HG02870 (cell line): ENCODE measurements around the gene ACSM6.
"Not testable (repeated sequence)": the region's sequence is repeated elsewhere in the genome, so short reads cannot be mapped to it uniquely, and the experiment has no call there.

Experiments
- ATAC-seq: cut with Tn5 transposase; IDR thresholded peaks from one replicate; pipeline ENCODE4 v1.9.1; 2021; ENCODE audit warnings: mild to moderate bottlenecking, moderate library complexity; ENCODE audit not compliant: unreplicated experiment

Gene ACSM6

DNA sequence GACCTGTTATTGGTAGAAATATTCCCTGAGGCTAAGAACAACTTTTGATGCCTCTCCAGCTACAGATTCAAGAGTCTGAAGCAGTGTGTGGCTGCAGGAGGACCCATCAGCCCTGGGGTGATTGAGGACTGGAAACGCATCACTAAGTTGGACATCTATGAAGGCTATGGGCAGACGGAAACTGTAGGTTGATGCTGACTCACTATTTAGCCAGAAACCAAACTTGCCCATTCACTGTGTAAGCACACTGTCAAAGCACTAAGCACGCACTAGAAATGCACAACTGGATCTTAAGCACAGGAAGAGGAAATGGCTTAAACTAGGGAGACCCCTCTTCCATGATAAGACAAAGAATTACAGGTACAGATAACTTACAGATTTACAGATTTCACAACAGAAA is 20.8 kb downstream of the ACSM6 start:
- ATAC-seq, result peak; percentile 92

DNA sequence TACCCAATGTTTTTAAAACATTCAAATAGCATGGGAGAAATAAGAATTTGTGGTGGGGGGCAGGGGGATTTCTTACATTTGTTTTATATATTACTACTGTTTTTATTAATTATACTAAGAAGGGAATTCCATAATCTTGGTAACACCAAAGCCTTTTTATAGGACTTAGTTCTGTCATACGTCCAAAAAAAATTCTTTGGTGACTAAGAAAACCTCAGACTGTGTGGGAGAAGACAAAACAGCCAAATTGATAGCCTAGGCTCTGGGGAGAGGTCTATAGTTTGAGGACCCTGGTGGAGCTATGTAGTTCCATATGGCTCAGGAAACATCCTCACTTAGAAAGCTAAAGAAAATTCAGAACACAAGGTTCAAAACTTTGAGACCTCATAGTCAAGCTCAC is 23.4 kb downstream of the ACSM6 start:
- ATAC-seq, result no peak

DNA sequence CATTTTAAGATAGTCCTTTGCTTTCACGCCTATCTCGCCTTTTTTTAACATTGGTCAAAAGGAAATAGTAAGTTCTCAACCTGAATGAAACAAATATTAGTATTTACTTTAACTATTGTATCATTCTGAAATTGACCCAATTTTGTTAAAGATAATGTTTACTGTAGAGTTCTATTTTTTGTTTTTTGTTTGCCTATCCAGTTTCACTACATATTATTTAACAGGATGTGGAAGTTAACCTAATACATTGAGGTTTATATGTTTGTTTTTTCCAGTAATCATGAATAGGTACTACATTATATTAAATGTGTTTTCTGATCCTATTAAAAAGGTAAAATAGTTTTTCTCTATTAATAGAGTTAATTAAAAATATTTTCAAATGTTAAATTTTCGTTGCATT is 26.5 kb downstream of the ACSM6 start:
- ATAC-seq, result no peak

DNA sequence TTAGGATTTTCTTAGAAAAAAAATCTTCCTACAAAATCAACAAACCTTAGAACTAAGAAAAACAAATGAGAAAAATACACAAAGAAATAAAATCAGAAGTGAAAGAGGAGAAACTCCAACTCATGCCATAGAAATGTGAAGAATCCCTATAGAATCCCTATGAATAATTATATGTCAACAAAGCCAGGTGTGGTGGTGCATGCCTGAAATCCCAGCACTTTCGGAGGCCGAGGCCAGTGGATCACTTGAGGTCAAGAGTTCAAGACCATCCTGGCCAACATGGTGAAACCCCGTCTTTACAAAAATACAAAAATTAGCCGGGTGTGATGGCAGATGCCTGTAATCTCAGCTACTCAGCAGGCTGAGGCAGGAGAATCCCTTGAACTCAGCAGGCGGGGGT is 27.1 kb downstream of the ACSM6 start:
- ATAC-seq, result no peak

DNA sequence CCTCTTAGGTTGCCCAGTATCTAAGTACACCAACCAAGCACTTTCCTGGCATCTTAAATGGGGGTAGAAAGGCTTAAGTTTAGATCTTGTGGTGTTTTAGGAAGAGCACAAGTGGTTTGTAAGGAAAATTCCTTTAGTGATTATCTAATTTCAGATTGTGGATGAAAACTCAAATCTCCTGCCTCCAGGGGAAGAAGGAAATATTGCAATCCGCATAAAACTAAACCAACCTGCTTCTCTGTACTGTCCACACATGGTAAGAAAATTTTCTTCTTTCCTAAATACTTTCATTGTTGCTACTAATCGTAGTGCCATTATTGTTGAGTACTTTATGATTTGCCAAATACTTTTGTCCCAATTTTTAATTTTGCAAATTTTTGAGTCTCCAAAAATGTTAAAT is 31.1 kb downstream of the ACSM6 start:
- no peak for ATAC-seq

DNA sequence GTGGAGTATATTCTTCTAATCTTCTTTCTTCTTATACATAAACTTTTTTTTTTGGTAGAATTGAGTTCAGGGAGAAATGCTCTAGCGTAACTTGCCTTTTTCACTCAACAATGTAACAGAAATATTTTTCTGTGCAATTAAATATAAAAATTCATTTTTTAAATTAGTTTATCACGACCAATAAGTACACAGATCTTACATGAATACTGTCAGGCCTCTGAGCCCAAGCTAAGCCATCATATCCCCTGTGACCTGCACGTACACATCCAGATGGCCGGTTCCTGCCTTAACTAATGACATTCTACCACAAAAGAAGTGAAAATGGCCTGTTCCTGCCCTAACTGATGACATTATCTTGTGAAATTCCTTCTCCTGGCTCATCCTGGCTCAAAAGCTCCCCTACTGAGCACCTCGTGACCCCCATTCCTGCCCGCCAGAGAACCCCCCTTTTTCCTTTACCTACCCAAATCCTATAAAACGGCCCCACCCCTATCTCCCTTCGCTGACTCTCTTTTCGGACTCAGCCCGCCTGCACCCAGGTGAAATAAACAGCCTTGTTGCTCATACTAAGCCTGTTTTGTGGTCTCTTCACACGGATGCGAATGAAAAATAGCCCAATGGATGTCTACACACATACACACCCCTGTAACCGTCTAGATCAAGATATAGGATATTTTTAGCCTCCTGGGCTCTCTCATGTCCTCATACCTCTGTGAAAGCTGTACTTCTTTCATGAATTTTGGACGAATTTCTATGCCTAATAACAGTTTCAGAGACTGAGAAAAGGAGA is 35.1 kb downstream of the ACSM6 start:
- ATAC-seq, result not testable (repeated sequence)

DNA sequence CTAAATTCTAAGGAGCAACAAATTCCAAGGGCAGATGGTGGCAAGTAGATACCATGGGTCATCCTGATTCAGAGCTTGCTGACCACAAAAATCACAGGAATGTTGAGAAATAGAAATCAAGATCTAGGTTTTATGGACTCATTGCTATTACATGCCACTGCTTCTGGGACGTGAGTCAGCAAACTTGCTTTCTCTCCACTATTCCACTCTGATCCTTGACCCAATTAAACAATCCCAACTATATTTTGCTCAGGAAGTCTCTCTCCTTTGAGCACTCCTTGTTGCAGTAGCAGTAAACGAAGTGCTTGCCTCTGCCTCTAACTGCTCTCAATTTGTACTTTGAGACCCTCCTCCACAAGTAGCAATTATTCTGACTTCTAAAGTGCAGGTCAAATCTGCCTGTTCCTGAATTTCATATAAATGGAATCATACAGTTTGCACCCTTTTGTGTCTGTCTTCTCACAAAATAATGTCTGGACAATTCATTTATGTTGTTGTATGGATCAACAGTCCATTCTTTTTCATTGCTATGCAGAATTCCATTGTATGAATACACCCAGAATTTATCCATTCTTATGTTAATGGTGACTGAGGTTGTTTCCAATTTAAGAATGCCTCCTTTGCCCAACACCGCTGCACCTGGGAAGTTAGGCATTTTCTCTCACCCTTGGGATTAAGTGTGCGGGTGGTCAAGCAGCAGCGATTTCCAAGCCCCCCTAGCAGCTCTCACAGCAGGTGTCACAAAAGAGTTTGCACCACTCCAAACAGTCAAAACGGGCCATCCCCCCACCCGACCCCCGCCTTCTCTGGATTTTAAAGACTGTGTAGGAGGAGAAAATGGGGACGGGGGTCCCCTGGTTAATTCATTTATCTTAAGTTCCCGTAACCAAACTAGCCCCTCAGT is 35.9 kb downstream of the ACSM6 start:
- no peak for ATAC-seq

DNA sequence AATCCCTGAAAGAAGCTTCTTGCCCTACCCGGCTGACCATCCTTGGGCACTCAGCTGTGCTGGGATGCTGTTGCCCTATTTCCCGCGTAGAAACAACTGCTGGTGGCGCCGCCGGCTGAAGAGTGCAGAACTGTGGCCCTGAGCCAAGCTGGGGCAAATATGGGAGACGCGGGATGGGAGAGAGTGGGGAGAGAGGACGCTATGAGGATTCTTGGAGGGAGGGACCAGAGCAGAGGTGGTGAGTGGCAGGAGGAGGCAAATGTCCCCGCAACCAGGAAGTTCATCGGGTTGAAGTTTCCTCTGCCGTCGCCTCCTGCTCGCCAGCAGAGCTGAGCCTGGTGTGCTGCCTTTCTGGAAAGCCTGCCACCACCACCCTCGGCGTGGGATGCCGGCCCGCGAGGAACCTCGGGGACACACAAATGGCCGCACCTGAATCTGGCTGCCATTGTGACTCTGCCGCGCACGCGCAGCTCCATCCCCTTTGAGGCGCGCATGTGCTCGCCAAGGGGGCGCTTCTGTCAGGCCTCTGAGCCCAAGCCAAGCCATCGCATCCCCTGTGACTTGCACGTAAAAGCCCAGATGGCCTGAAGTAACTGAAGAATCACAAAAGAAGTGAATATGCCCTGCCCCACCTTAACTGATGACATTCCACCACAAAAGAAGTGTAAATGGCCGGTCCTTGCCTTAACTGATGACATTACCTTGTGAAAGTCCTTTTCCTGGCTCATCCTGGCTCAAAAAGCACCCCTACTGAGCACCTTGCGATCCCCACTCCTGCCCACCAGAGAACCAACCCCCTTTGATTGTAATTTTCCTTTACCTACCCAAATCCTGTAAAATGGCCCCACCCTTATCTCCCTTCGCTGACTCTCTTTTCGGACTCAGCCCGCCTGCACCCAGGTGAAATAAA is 36.9 kb downstream of the ACSM6 start:
- peak; percentile 62 for ATAC-seq

DNA sequence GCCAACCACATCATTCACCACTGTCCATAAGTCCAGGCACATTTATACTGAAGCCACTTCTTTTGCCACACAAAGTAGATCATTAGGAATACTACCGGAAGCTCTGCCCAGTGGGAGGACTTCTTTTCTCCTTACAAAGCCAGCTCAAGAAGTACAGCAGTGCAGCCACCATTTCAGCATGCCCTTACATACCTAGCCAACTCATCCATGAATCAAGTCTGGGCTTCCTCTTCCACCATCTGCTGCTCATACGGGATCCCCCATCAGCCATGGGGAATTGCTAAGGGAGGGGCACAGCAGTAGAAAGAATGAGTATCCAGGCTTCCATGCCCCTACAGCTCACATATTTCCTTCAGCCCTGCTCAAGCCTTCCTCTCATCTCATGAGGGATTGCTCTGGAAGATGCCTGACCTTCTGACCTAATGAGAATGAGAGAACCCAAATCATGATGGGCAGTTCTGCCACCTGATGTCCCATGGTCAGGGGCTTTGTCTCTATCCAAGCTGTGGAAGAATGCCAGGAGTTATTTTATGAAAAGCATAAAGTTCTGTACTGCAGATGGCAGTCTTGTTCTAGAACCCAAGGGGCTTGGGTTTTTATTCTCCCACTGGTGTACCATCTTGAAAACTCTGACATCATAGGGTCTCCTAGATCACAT is 39.5 kb downstream of the ACSM6 start:
- ATAC-seq, result no peak

DNA sequence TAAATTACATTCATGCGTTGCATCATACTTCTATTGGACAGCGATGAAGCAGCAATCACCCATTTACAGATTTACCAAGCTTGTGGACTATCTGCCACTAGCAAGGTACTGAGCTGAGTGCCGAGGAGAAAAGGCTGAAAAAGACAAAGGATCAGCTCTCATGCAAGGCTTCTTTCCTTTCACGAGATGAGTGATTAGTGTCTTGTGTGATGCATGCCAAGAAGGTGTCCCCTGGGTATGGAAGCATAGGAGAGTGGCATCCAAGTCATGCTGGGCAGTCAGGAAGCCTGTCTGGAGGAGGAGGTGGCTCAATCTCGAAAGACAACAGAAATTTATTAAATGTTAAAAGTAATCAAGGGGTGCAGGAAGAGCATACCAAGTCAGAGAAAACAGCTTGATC is 40.9 kb downstream of the ACSM6 start:
- ATAC-seq, result no peak

DNA sequence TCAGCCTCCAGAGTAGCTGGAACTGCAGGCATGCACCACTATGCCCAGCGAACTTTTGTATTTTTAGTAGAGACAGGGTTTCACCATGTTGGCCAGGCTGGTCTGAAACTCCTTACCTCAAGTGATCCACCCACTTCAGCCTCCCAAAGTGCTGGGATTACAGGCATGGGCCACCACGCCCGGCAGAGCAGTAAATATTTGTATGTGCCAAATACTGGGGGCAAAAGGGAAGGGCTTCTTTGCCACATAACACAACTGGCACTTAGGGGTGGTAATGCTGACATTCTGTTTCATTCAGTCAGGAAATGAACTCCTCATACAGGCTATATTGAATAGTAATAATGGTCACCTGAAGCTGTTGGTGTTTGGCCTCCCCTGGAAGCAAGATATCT is 41.6 kb downstream of the ACSM6 start:
- ATAC-seq, result no peak

DNA sequence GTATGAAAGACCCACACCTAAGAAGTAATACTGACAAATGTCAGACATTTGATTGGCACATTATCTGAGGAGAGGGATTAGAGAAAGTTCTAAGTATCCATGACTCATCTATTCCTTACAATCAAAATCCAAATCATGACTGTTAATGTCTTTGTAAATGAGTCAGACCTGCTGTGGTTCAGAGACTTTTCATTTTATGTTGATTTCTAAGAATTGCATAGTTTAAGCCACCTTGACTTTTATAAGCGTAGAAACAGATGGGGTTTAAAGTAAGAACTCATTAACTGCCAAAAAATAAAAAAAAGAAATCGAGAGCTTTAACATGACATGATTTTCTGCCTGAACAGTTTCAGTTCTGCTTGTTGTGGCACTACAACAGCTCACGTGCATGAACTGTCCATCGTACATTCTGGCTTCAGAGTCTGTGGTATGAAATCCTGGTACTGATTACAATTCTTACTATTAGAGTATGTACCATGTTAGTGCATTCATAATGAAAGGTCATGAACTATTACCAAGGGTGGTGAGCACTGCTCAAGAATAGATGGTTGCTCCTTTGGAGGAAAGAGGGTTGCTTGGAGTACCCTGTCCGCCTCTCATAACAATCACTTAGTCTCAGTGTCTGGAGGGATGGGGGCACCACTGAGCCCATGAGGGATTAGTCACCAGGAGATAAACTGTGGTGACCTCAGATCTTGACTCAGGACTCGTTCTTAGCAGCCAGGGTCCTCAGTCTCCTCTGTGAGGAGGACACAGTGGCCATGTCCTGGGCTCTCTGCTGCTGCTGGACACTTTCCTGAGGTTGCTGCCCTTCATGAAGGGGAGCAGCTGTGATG is 42.2 kb downstream of the ACSM6 start:
- peak; percentile 96 for ATAC-seq

DNA sequence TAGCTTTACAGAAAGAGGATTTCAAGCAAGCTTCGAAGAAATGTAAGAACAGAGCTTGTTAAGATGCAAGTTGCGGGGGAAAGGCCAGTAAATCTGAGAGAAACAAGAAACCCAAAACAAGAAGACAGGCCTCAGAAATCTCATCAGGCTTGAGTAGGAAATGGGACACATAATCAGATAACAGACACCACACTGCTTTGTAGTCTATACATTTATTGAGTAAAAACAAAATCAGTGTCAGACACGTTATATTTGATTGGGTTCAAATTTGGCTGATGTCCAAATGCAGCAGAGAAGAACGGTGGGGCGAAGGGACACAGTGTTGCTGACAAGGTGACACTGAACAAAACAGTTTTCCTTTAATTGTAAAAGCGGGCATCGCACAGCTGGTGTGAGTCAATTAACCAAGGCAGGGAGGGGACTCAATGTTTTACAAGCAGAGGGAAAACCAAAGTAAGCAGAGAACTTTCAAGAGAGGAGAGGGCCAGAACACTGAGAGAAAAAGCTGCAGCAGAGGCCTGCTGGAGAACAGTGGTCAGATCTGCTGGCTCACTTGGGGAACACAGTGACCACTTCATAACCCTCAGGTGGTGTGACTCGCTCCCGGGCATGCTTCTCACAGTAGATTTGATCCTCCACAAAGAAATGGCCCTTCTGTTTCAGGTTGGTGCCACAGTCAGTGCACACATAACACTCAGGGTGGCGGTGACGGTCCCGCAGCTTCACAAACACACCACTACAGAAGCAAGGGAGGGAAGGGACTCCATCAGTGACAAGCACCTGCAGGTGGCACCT is 43.5 kb downstream of the ACSM6 start:
- no peak for ATAC-seq

DNA sequence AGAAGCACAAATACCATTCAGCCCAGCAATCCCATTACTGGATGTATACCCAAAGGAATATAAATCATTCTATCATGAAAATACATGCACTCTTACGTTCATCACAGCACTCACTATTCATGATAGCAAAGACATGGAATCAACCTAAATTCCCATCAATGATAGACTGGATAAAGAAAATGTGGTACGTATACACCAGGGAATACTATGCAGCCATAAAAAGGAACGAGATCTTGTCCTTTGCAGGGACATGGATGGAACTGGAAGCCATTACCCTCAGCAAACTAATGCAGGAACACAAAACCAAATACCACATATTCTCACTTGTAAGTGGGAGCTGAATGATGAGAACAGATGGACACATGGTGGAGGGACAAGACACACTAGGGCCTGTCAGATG is 46.1 kb downstream of the ACSM6 start:
- not testable (repeated sequence) for ATAC-seq

DNA sequence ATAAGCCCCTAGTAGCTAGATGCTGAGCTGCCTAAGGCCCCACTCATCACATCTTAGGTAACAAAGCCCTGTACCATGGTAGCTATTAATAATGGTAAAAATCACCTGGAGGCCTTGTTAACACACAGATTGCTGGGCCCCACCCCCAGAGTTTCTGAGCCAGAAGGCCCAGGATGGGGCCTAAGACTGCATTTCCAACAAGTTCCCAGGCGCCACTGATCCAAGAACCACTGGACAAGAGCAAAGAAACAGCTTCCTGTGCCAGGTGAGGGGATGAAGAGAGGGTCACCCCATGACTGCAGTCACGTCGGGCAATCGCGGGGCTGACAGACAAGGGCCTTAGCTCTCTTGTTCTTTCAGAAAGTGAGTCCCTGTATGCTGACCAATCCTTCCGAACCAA is 46.8 kb downstream of the ACSM6 start:
- ATAC-seq, result no peak

DNA sequence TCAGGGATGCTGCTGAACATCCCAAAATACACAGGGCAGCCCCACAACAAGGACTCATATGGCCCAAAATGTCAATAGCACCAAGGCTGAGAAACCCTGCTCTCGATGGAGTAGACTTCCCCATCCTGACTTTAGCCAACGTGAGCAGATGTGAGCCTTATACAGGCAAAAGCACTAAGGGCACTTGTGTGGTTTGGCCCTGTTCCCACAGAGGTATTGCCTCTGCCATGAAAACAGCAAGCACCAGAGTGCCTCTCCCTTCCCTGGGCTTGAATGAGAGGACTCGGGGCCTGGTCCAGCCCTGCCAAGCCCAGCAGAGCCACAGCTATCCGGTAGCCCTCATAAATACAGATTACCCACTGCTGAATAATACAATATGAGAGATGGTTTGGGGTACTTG is 47.5 kb downstream of the ACSM6 start:
- no peak for ATAC-seq

DNA sequence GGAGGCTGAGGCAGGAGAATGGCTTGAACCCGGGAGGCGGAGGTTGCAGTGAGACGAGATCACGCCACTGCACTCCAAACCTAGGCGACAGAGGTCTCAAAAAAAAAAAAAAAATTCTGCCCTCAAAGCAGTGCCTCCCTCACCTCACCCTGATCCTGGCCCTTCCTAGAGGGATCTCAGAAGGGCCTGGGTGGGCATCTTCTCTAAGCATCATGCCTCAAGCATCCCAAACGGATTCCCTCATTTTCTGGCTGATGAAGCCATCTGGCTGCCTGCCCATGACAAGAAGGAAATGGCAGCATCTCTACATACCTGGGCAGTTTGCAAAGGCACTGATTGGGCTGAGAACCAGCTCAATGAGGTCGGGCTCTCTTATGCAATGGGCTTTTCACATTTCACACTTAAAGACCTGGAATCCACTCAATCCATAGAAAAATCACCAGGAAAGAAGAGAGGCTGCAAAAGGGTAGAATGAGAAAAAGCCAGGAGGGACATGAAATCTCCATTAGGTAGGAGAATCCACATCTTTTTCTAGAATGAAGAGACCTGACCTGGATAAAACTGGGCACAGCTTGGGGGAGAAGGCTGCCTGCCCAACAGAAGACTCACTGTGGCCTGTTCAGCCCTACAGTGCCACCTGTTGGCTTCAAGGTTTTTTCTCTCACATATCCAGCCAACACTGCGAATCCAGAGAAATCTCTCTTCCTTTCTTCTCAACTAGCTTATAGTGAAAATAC is 48.7 kb downstream of the ACSM6 start:
- no peak for ATAC-seq

DNA sequence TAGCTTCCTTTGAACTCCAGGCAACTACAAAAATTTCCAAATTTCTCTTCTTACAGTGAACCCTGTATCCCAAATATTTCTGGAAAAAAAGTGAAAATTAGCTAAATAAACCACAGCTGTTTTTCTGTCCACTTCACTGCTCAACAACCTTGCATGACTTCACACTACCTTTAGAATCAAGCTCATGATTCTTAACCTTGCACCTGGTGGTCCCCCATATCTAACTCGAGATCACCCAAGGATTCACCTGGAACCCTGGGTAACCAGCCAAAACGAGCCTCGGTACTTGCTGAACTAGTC is 49.2 kb downstream of the ACSM6 start:
- ATAC-seq, result no peak
